ENCODE measurements around the gene ID3. TPM values are rescaled to one million over a fixed set of nuclear protein-coding genes. Genes with fewer than 3 reads are reported as not detected.

Gene ID3
- polyA plus RNA-seq, 1 experiment, result 15.3 TPM

GRCh38 chr1:23571465-23571864 lies 12.2 kb upstream of the ID3 start:
- no peak for TF ChIP-seq CTCF (IDR thresholded peaks at IDR 0.05; ENCODE audit: low read depth, low read length)

GRCh38 chr1:23570001-23570691 lies 10.8 kb upstream of the ID3 start:
- Histone ChIP-seq H3K27ac (ENCODE audit: low read depth, low read length) (no peak overlapping the region), H3K27me3 (ENCODE audit: control insufficient read depth, insufficient read depth, low read length) (no peaks in the 10 kb centered on the region), H3K4me3 (ENCODE audit: low read depth, low read length) (no peak overlapping the region), H3K9me3 (ENCODE audit: control insufficient read depth, insufficient read depth, low read length) (no peaks in the 10 kb centered on the region)
- ChIA-PET POLR2A (interaction anchor here (2.4 kb wide), 1 partner anchor 10 kb away, joined by 7 read pairs; the partner anchor contains the start of gene ID3), CTCF (interaction anchor here (1.2 kb wide), 1 partner anchor 65 kb away, joined by 6 read pairs; no protein-coding TSS in a partner anchor)
- no peak for DNase-seq (ENCODE audit: low read depth, low spot score)
- no peak for TF ChIP-seq CTCF (IDR thresholded peaks at IDR 0.05; ENCODE audit: low read depth, low read length)

More at GRCh38 chr1:23571465-23571864, 12.2 kb upstream of the ID3 start:
- no peaks in the 10 kb centered on the region for H3K9me3 ChIP-seq (ENCODE audit: control insufficient read depth, insufficient read depth, low read length)
- DNase-seq (ENCODE audit: low read depth, low spot score), result no peak
- POLR2A ChIA-PET, result no interaction called here
- no peak overlapping the region for H3K27ac ChIP-seq (ENCODE audit: low read depth, low read length)
- H3K4me3 ChIP-seq (ENCODE audit: low read depth, low read length), result no peak overlapping the region
- CTCF ChIA-PET, result interaction anchor here (1.0 to 1.4 kb wide), 2 partner anchors 32 to 63 kb away, joined by 3 to 7 read pairs; no protein-coding TSS in a partner anchor
- H3K27me3 ChIP-seq (ENCODE audit: control insufficient read depth, insufficient read depth, low read length), result no peaks in the 10 kb centered on the region

GRCh38 chr1:23568608-23569383 lies 9.5 kb upstream of the ID3 start:
- no peak for DNase-seq (ENCODE audit: low read depth, low spot score)
- Histone ChIP-seq H3K27me3 (ENCODE audit: control insufficient read depth, insufficient read depth, low read length) (no peaks in the 10 kb centered on the region), H3K27ac (ENCODE audit: low read depth, low read length) (no peak overlapping the region), H3K4me3 (ENCODE audit: low read depth, low read length) (peak overlapping the region; percentile 58), H3K9me3 (ENCODE audit: control insufficient read depth, insufficient read depth, low read length) (no peaks in the 10 kb centered on the region)
- CTCF ChIA-PET, result interaction anchor here (0.5 to 1.3 kb wide), 3 partner anchors 8 to 66 kb away, joined by 3 to 6 read pairs (median 4); no protein-coding TSS in a partner anchor
- no peak for TF ChIP-seq CTCF (IDR thresholded peaks at IDR 0.05; ENCODE audit: low read depth, low read length)
- POLR2A ChIA-PET, result interaction anchor here (1.0 to 2.4 kb wide), 2 partner anchors 9 to 123 kb away, joined by 4 to 7 read pairs; partner anchors contain the start of genes ID3 and RPL11

GRCh38 chr1:23567996-23568607 lies 8.8 kb upstream of the ID3 start:
- CTCF ChIA-PET, result interaction anchor here (0.5 to 1.3 kb wide), 2 partner anchors 9 to 67 kb away, joined by 3 to 4 read pairs; no protein-coding TSS in a partner anchor
- H3K9me3 ChIP-seq (ENCODE audit: control insufficient read depth, insufficient read depth, low read length), result no peaks in the 10 kb centered on the region
- no peaks in the 10 kb centered on the region for H3K27me3 ChIP-seq (ENCODE audit: control insufficient read depth, insufficient read depth, low read length)
- peak overlapping the region; percentile 58 for H3K4me3 ChIP-seq (ENCODE audit: low read depth, low read length)
- DNase-seq (ENCODE audit: low read depth, low spot score), result no peak
- no peak for TF ChIP-seq CTCF (IDR thresholded peaks at IDR 0.05; ENCODE audit: low read depth, low read length)
- POLR2A ChIA-PET, result interaction anchor here (1.0 to 2.4 kb wide), 2 partner anchors 8 to 123 kb away, joined by 4 to 7 read pairs; partner anchors contain the start of genes ID3 and RPL11
- no peak overlapping the region for H3K27ac ChIP-seq (ENCODE audit: low read depth, low read length)

Data from AG04450 (cell line).